HepG2 (cell line): ENCODE data around the gene CYP4F12. TPM values are rescaled to one million over a fixed set of nuclear protein-coding genes. Genes with fewer than 3 reads are reported as not detected.

Experiments
- GFI1 ChIP-seq: sonication (generic); formaldehyde crosslinking; IDR thresholded peaks from 2 replicates; pipeline ENCODE4 v1.5.0; 2020; ENCODE audit warnings: missing genetic modification reagents, mild to moderate bottlenecking, borderline replicate concordance
- GTF3A ChIP-seq: sonication (generic); formaldehyde crosslinking; conservative IDR thresholded peaks from 2 replicates; pipeline ENCODE4 v1.4.0; 2020; ENCODE audit warnings: mild to moderate bottlenecking, missing genetic modification reagents
- KDM3A ChIP-seq: IDR thresholded peaks from 2 replicates; pipeline ENCODE4 v1.6.1; 2018; ENCODE audit warnings: low read depth, missing compliant biosample characterization
- MAFF ChIP-seq: IDR thresholded peaks from 2 replicates; pipeline ENCODE4 v1.6.1; 2011; ENCODE audit warnings: low read depth, low read length, improper control_type of control experiment
- MEF2D ChIP-seq: sonication (generic); formaldehyde crosslinking; IDR thresholded peaks from 2 replicates; pipeline ENCODE4 v1.5.1; 2020; ENCODE audit warnings: mild to moderate bottlenecking, missing genetic modification reagents
- MIER2 ChIP-seq: IDR thresholded peaks from 2 replicates; pipeline ENCODE4 v1.6.1; 2016; ENCODE audit warnings: missing biosample characterization, missing genetic modification reagents
- NR3C1 ChIP-seq: sonication (generic); formaldehyde crosslinking; IDR thresholded peaks from 2 replicates; pipeline ENCODE4 v1.4.0; 2020; ENCODE audit warnings: missing genetic modification reagents
- SIX4 ChIP-seq: sonication (generic); formaldehyde crosslinking; IDR thresholded peaks from 2 replicates; pipeline ENCODE4 v1.4.0; 2020; ENCODE audit warnings: missing genetic modification reagents
- THAP11 ChIP-seq: IDR thresholded peaks from 2 replicates; pipeline ENCODE4 v1.6.1; 2016; ENCODE audit warnings: missing biosample characterization, missing genetic modification reagents
- TOPORS ChIP-seq: sonication (generic); formaldehyde crosslinking; IDR thresholded peaks from 2 replicates; pipeline ENCODE4 v1.8.0; 2023; ENCODE audit warnings: mild to moderate bottlenecking, missing genetic modification reagents
- ZEB1 ChIP-seq: IDR thresholded peaks from 2 replicates; pipeline ENCODE4 v1.6.1; 2012; ENCODE audit warnings: mild to moderate bottlenecking, low read depth, inconsistent platforms; ENCODE audit not compliant: insufficient replicate concordance
- ZNF3 ChIP-seq: IDR thresholded peaks from 2 replicates; pipeline ENCODE4 v1.7.0; 2017; ENCODE audit warnings: inconsistent platforms
- ZNF44 ChIP-seq: sonication (generic); formaldehyde crosslinking; IDR thresholded peaks from 2 replicates; pipeline ENCODE4 v1.5.1; 2020; ENCODE audit warnings: mild to moderate bottlenecking, missing genetic modification reagents
- ZNF484 ChIP-seq: sonication (generic); formaldehyde crosslinking; IDR thresholded peaks from 2 replicates; pipeline ENCODE4 v1.5.1; 2020; ENCODE audit warnings: mild to moderate bottlenecking, low read depth, missing genetic modification reagents, borderline replicate concordance
- ZNF572 ChIP-seq: sonication (generic); formaldehyde crosslinking; IDR thresholded peaks from 2 replicates; pipeline ENCODE4 v1.5.1; 2020; ENCODE audit warnings: mild to moderate bottlenecking, missing genetic modification reagents
- ZNF672 ChIP-seq: sonication (generic); formaldehyde crosslinking; IDR thresholded peaks from 2 replicates; pipeline ENCODE4 v1.8.1; 2022; ENCODE audit warnings: missing genetic modification reagents
- polyA plus RNA-seq, 8 experiments: library from polyadenylated mRNA; depleted of rRNA in 3 of 8; stranded (reverse) in 7 of 8; unstranded in 1 of 8; fragments of >200 nt; fragmentation: Illumina TruSeq in 4 of 8; extraction: Trizol in 4 of 8; gene quantifications; 2 replicates each; pipeline versions ENCODE4 v1.2.1 to v1.2.3, GENCODE V29; 2011 to 2016; ENCODE audit warnings: low read depth in 4 of 8, missing spikeins in 1 of 8, mixed read lengths in 1 of 8; ENCODE audit not compliant: insufficient read depth in 1 of 8
- total RNA-seq, 5 experiments: library from RNA; depleted of rRNA; stranded (reverse); fragments of >200 nt; fragmentation: Illumina TruSeq; extraction: Trizol; gene quantifications; 2 replicates each; pipeline ENCODE4 v1.2.3, GENCODE V29; 2016; ENCODE audit warnings: low read depth in 1 of 5
- TF ChIP-seq, protein P1 (sequence below), 2 experiments: sonication (generic) in 1 of 2; formaldehyde crosslinking in 1 of 2; IDR thresholded peaks; 2 replicates each; pipeline versions ENCODE4 v1.5.1 to v1.6.1; 2011 to 2020; ENCODE audit warnings: borderline replicate concordance in 1 of 2, low read depth in 1 of 2, low read length in 1 of 2, mild to moderate bottlenecking in 1 of 2, missing genetic modification reagents in 1 of 2, moderate library complexity in 1 of 2
- TF ChIP-seq, protein P2 (sequence below): sonication (generic); formaldehyde crosslinking; IDR thresholded peaks from 2 replicates; pipeline ENCODE4 v1.4.0; 2020; ENCODE audit warnings: missing genetic modification reagents, mild to moderate bottlenecking, borderline replicate concordance
- TF ChIP-seq, protein P3 (sequence below): IDR thresholded peaks from 2 replicates; pipeline ENCODE4 v1.6.1; 2016; ENCODE audit warnings: low read depth
- TF ChIP-seq, protein P4 (sequence below): sonication (generic); formaldehyde crosslinking; IDR thresholded peaks from 2 replicates; pipeline ENCODE4 v1.4.0; 2020; ENCODE audit warnings: missing genetic modification reagents

Gene CYP4F12
- total and polyA plus RNA-seq, 2 of the 13 experiments (the other 11 are each of a cell fraction or from before 2014, with no cell fraction given), result 29.9 to 30.8 TPM

DNA sequence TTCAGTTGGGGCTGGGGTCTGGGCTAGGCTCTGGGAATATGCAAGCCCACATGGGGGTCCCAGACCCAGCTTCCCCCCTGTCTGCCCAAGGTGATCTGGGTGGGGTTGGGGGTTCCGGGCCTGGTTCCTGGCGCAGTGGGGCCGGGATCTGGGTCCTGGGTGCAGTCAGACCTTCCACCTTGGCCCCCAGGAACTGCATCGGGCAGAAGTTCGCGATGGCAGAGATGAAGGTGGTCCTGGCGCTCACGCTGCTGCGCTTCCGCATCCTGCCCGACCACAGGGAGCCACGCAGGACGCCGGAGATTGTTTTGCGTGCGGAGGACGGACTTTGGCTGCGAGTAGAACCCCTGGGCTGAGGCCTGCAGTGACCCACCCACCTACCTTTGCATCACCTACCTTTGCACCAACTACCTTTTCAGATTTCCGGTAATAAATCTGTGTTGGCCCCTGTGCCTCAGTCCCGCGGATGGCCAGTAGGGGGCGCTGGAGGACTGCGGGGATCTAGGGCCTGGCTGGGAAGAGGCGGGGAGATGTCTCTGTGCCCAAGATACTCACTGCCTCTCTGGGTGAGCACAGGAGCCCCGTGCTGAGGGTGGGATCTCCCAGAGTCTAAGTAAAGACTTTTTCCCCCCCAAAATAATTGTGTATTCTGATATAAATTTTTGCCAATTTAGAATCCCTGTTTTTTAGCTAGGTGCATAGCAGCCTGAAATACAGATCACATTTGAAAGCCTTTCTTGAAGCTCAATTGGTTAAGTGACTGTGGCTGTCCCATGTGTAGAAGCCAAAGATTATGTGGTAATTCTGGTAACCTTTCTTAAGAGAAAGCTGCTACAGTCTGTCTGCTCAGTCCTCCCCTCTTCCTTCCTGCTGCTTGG is 43.6 kb upstream of the CYP4F12 start (continued):
- TF ChIP-seq NR3C1 (CRISPR knock-in tag), result no peak
- TF ChIP-seq ZNF672, result no peak
- TF ChIP-seq ZNF572, result no peak
- TF ChIP-seq, protein P1, sequence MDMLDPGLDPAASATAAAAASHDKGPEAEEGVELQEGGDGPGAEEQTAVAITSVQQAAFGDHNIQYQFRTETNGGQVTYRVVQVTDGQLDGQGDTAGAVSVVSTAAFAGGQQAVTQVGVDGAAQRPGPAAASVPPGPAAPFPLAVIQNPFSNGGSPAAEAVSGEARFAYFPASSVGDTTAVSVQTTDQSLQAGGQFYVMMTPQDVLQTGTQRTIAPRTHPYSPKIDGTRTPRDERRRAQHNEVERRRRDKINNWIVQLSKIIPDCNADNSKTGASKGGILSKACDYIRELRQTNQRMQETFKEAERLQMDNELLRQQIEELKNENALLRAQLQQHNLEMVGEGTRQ (IDR thresholded peaks at IDR 0.05; ENCODE audit: low read depth, low read length), result no peak
- TF ChIP-seq, protein P1 (CRISPR knock-in tag; IDR thresholded peaks at IDR 0.05; ENCODE audit: borderline replicate concordance), result no peak
- no peak for TF ChIP-seq MEF2D (CRISPR knock-in tag)
- TF ChIP-seq MAFF, result no peak
- no peak for TF ChIP-seq ZEB1
- no peak for TF ChIP-seq KDM3A (CRISPR knock-in tag)
- peak; percentile 90 for TF ChIP-seq MIER2 (CRISPR knock-in tag)
- TF ChIP-seq THAP11 (CRISPR knock-in tag), result 0 out of 2 replicates have a peak, but pooled peaks have one; percentile 23
- 0 out of 2 replicates have a peak, but pooled peaks have one; percentile 22 for TF ChIP-seq SIX4 (CRISPR knock-in tag)
- TF ChIP-seq ZNF44 (CRISPR knock-in tag), result no peak
- TF ChIP-seq TOPORS (CRISPR knock-in tag), result no peak
- TF ChIP-seq, protein P2, sequence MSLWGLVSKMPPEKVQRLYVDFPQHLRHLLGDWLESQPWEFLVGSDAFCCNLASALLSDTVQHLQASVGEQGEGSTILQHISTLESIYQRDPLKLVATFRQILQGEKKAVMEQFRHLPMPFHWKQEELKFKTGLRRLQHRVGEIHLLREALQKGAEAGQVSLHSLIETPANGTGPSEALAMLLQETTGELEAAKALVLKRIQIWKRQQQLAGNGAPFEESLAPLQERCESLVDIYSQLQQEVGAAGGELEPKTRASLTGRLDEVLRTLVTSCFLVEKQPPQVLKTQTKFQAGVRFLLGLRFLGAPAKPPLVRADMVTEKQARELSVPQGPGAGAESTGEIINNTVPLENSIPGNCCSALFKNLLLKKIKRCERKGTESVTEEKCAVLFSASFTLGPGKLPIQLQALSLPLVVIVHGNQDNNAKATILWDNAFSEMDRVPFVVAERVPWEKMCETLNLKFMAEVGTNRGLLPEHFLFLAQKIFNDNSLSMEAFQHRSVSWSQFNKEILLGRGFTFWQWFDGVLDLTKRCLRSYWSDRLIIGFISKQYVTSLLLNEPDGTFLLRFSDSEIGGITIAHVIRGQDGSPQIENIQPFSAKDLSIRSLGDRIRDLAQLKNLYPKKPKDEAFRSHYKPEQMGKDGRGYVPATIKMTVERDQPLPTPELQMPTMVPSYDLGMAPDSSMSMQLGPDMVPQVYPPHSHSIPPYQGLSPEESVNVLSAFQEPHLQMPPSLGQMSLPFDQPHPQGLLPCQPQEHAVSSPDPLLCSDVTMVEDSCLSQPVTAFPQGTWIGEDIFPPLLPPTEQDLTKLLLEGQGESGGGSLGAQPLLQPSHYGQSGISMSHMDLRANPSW (CRISPR knock-in tag), result no peak
- TF ChIP-seq, protein P3, sequence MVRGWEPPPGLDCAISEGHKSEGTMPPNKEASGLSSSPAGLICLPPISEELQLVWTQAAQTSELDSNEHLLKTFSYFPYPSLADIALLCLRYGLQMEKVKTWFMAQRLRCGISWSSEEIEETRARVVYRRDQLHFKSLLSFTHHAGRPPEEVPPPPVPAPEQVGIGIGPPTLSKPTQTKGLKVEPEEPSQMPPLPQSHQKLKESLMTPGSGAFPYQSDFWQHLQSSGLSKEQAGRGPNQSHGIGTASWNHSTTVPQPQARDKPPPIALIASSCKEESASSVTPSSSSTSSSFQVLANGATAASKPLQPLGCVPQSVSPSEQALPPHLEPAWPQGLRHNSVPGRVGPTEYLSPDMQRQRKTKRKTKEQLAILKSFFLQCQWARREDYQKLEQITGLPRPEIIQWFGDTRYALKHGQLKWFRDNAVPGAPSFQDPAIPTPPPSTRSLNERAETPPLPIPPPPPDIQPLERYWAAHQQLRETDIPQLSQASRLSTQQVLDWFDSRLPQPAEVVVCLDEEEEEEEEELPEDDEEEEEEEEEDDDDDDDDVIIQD (CRISPR knock-in tag), result no peak
- TF ChIP-seq ZNF3, result no peak
- TF ChIP-seq ZNF484, result no peak
- peak; percentile 87 for TF ChIP-seq GFI1 (CRISPR knock-in tag)
- TF ChIP-seq, protein P4, sequence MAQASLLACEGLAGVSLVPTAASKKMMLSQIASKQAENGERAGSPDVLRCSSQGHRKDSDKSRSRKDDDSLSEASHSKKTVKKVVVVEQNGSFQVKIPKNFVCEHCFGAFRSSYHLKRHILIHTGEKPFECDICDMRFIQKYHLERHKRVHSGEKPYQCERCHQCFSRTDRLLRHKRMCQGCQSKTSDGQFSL, result no peak
- no peak for TF ChIP-seq GTF3A
